Fibroblast of pulmonary artery (primary cell): ENCODE results near the gene MRPL58.
"Not testable (repeated sequence)": the region's sequence is repeated elsewhere in the genome, so short reads cannot be mapped to it uniquely, and the experiment has no call there.

Source experiments
- DNase-seq: peaks from one replicate; pipeline ENCODE4 v3.0.0-alpha.2; 2010; ENCODE audit warnings: low read depth
- H3K4me3 ChIP-seq: replicated peaks from 2 replicates; pipeline ENCODE4 v1.5.1; 2011; ENCODE audit warnings: low read depth, mild to moderate bottlenecking, control low read depth, low read length, moderate library complexity
- TF ChIP-seq, protein P1 (sequence below): IDR thresholded peaks from 2 replicates; pipeline ENCODE4 v1.5.1; 2011; ENCODE audit warnings: mild to moderate bottlenecking, control low read depth, low read length, inconsistent platforms; ENCODE audit errors: missing control alignments

MRPL58 gene

DNA sequence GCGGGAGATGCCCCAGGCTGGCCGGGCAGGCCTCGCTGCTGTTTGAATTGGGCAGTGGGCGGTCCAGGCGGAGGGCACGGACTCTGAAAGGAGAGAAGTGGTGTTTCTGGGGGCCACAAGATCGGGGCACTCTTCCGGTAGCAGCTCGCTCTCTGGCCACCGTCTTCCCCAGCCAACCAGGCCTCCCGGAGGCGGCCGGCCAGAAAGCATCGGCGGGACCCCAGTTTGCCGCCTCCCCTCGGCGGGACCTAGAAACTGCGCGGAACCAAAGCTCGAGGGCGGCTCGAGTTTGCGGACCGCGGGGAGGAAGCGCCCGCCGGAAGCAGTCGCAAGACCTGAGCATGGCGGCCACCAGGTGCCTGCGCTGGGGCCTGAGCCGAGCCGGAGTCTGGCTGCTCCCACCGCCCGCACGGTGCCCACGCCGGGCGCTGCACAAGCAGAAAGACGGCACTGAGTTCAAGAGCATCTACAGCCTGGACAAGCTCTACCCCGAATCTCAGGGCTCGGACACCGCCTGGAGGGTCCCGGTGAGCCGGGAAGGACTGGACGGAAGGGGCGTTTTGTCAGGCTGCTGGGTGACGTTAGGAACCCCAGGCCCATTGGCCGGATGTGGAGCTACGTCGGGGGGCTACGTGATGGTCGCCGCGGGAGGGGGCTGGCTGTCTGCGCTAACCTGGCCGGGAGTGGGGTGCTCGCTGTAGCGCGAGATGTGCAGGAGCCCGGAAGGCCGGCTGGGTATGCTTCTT lies at the start of gene MRPL58:
MRPL58 (plus strand) TSS at position 325 of the 746 bp plus-strand sequence; CDS start at position 342, 17 bp downstream.
- TF ChIP-seq, protein P1, sequence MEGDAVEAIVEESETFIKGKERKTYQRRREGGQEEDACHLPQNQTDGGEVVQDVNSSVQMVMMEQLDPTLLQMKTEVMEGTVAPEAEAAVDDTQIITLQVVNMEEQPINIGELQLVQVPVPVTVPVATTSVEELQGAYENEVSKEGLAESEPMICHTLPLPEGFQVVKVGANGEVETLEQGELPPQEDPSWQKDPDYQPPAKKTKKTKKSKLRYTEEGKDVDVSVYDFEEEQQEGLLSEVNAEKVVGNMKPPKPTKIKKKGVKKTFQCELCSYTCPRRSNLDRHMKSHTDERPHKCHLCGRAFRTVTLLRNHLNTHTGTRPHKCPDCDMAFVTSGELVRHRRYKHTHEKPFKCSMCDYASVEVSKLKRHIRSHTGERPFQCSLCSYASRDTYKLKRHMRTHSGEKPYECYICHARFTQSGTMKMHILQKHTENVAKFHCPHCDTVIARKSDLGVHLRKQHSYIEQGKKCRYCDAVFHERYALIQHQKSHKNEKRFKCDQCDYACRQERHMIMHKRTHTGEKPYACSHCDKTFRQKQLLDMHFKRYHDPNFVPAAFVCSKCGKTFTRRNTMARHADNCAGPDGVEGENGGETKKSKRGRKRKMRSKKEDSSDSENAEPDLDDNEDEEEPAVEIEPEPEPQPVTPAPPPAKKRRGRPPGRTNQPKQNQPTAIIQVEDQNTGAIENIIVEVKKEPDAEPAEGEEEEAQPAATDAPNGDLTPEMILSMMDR: peak; percentile 50
- peak within 1 kb of the TSS; percentile 66 for H3K4me3 ChIP-seq
- peak; percentile 87 for DNase-seq

DNA sequence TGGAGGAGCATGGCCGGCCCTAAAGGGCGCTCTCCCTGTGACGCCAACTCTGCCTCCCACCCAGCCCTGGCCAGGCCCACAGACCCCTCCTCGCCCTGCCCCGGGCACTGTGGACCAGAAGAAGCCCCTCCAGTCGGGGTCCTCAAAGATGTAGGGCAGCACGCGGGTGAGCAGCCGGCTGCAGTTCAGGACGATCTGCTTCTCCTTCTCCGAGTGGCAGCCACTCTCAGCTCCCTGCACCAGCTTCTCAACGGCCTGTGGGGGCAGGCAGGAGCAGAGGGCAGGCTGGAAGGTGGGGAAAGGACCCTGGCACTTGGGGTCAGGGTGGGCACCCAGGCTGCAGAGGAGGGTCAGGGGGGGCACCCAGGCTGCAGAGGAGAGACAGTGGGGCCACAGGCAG lies 48.8 kb upstream of the MRPL58 start:
- H3K4me3 ChIP-seq: no peak overlapping the region
- DNase-seq: no peak
- TF ChIP-seq, protein P1: peak; percentile 22

DNA sequence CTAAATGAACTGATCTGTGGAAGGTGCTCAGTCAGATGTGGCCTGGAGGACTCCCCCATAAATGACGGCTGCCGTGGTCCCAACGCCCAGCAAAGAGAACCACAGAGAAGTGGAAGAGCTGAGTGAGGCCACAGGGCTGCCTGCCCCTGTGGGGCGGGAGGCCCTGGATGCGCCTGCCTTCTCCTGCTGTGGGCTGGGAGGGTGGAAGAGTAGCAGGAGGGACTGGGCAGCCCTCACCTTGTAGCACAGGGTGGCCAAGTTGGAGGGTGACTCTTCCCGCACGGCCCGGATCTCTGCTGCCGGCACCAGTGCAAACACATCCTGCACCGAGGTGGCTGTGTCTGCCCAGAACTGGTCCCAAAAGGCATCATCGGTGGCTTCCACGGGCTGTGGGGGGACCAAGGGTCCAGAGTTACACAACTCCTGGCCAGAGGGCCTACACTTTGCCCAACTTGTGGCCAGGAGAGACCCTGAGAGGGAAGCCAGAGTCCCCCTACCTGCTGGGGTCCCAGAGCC lies 48.2 kb upstream of the MRPL58 start:
- TF ChIP-seq, protein P1: no peak
- DNase-seq: no peak
- no peak overlapping the region for H3K4me3 ChIP-seq

DNA sequence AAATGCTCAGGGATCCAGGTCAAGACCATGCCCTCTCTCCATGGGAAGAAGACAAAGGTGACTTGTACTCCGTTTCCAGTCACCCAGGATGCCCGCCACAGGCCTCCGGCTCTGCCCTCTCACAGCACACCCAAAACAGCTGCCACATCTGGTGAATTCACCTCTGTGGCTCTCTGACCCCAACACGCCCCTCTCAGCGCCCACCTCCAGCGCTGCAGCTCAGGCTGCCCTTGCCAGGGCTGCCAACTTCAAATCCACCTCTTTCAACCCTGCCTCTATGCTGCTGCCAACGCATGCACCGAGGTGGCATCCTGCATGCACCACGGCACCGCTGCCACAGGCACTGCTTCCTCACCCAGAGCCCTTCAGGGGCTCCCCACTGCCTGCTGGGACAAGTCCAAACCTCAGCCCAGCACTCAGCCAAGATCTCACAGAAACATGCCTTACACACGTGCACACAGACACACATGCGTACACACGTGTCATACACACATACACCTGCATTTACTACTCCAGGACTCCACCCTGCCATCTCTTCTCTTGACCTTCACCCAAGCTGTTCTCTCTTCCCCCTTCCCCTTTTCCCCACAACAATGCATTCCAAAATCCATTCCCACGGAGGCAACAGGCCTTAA lies 47.4 kb upstream of the MRPL58 start:
- no peak overlapping the region for H3K4me3 ChIP-seq
- TF ChIP-seq, protein P1: no peak
- no peak for DNase-seq

DNA sequence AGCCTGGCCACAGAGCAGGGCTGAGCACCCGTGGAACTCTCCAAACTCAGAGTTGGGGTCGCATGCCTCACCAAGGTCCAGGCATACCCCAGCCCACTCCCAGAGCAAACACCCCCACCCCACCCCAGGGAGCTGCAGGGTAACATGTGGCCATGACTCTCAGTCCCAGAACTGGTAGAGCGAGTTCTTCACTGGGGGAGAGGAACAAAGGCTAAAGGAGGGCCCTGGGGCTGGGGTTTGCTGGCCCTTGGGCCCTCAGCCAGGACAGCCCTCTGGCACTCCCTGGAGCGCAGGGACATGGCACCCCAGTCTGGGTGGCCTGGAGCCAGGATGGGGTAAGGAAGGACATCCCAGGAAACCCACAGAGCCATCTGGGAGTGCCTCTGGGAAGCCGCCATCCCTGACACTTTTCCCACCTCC lies 44.1 kb upstream of the MRPL58 start:
- no peak overlapping the region for H3K4me3 ChIP-seq
- TF ChIP-seq, protein P1: no peak
- DNase-seq: no peak

DNA sequence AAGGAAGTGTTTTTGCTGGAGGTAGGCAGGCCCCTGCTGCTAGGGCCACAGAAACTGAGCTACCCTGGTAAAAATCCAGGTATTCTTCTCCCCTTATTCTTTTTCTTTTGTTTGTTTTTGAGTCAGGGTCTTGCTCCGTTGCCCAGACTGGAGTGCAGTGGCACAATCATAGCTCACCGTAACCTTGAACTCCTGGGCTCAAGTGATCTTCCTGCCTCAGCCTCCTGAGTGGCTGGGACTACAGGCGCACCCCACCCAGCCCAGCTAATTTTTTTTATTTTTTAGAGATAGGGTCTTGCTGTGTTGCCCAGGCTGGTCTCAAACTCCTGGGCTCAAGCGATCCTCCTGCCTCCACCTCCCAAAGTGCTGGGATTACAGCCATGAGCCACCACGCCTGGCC lies 43.0 kb upstream of the MRPL58 start:
- H3K4me3 ChIP-seq, DNase-seq: not testable (repeated sequence)

DNA sequence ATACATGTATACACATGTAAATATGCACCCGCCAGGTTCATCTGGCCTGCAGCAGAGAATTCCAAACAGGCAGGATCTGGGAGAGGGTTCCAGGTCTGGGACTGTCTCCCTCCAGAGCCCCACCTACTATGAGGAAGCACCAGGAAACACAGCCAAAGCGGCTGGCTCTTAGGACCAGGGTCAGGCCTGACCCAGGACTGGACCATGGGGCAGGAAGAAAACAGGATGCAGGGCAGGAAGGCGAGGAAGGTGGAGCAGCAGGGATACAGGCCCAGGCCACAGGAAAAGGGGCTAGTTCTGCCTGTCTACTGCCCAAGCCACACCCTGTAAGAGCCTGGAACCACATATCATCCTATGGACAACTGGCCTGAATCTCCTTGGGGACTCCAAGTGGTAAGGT lies 42.1 kb upstream of the MRPL58 start:
- H3K4me3 ChIP-seq: no peak overlapping the region
- DNase-seq: no peak
- TF ChIP-seq, protein P1: no peak
